Neural crest cell (in vitro differentiated cells): ENCODE results near the gene TTLL11. TPM values are rescaled to one million over a fixed set of nuclear protein-coding genes. Genes with fewer than 3 reads are reported as not detected.

ENCODE experiments used
- DNase-seq: peaks from one replicate; pipeline ENCODE4 v3.0.0; 2021; ENCODE audit warnings: low read depth, mixed read lengths, low spot score
- H3K27ac Mint-ChIP-seq: one replicate; pipeline ENCODE4 v1.8.0; 2021; ENCODE audit warnings: mild to moderate bottlenecking, mixed read lengths; ENCODE audit not compliant: unreplicated experiment
- H3K27me3 Mint-ChIP-seq: 2 replicates; pipeline ENCODE4 v1.8.0; 2021; ENCODE audit warnings: low read depth, mild to moderate bottlenecking, mixed read lengths
- H3K36me3 Mint-ChIP-seq: 2 replicates; pipeline ENCODE4 v1.8.0; 2021; ENCODE audit warnings: low read depth, mild to moderate bottlenecking, mixed read lengths
- H3K4me1 Mint-ChIP-seq: 2 replicates; pipeline ENCODE4 v1.8.0; 2021; ENCODE audit warnings: mixed read lengths
- H3K4me3 Mint-ChIP-seq: one replicate; pipeline ENCODE4 v1.8.0; 2021; ENCODE audit warnings: mild to moderate bottlenecking, mixed read lengths
- H3K9me3 Mint-ChIP-seq: 2 replicates; pipeline ENCODE4 v1.8.0; 2021; ENCODE audit warnings: mixed read lengths
- CTCF ChIP-seq: fragments of 200-600 bp; sonication (generic); conservative IDR thresholded peaks from 2 replicates; pipeline ENCODE4 v1.5.0; 2021; ENCODE audit warnings: antibody characterized with exemption, mild to moderate bottlenecking
- total RNA-seq: library from RNA; stranded (reverse); gene quantifications from 2 replicates; pipeline ENCODE4 v1.2.1, GENCODE V29; 2021

TTLL11 gene
- total RNA-seq, 1 donor from 2014 or later: 9.1 TPM

- Mint-ChIP-seq H3K4me1 (peaks cover 12% of the 10 kb centered on the region), H3K27ac (no peak overlapping the region)
- peak; percentile 94 for TF ChIP-seq CTCF
Observed at GRCh38 chr9:122122903-122123632, 30.0 kb upstream of the TTLL11 start.

GRCh38 chr9:122122468-122122867 is 29.4 kb upstream of the TTLL11 start:
- Mint-ChIP-seq H3K4me3 (no peak overlapping the region), H3K9me3 (no peaks in the 10 kb centered on the region), H3K27ac (no peak overlapping the region), H3K4me1 (peaks cover 12% of the 10 kb centered on the region), H3K36me3 (no peaks in the 10 kb centered on the region), H3K27me3 (peaks cover 43% of the 10 kb centered on the region)
- no peak for TF ChIP-seq CTCF
- no peak for DNase-seq

More at GRCh38 chr9:122122903-122123632, 30.0 kb upstream of the TTLL11 start:
- H3K27me3 Mint-ChIP-seq: peaks cover 49% of the 10 kb centered on the region
- H3K36me3 Mint-ChIP-seq: no peaks in the 10 kb centered on the region
- no peak overlapping the region for H3K4me3 Mint-ChIP-seq
- peak; percentile 85 for DNase-seq
- no peaks in the 10 kb centered on the region for H3K9me3 Mint-ChIP-seq

- H3K4me1 Mint-ChIP-seq: peaks cover 12% of the 10 kb centered on the region
- H3K36me3 Mint-ChIP-seq: no peaks in the 10 kb centered on the region
- H3K9me3 Mint-ChIP-seq: no peaks in the 10 kb centered on the region
- no peak for TF ChIP-seq CTCF
- H3K27me3 Mint-ChIP-seq: peaks cover 38% of the 10 kb centered on the region
- no peak overlapping the region for H3K27ac Mint-ChIP-seq
- DNase-seq: no peak
- H3K4me3 Mint-ChIP-seq: no peak overlapping the region
Observed at GRCh38 chr9:122121931-122122330, 28.8 kb upstream of the TTLL11 start.

GRCh38 chr9:122121391-122121790 is 28.3 kb upstream of the TTLL11 start:
- Mint-ChIP-seq H3K9me3 (no peaks in the 10 kb centered on the region), H3K4me3 (no peak overlapping the region), H3K27ac (no peak overlapping the region), H3K27me3 (peaks cover 33% of the 10 kb centered on the region), H3K36me3 (no peaks in the 10 kb centered on the region), H3K4me1 (peaks cover 8% of the 10 kb centered on the region)
- DNase-seq: no peak
- no peak for TF ChIP-seq CTCF

- Mint-ChIP-seq H3K9me3 (no peaks in the 10 kb centered on the region), H3K4me3 (no peak overlapping the region), H3K27me3 (peaks cover 27% of the 10 kb centered on the region), H3K4me1 (peaks cover 7% of the 10 kb centered on the region), H3K27ac (no peak overlapping the region), H3K36me3 (no peaks in the 10 kb centered on the region)
- DNase-seq: no peak
- TF ChIP-seq CTCF: no peak
Observed at GRCh38 chr9:122120316-122121071, 27.4 kb upstream of the TTLL11 start.
